NCI-H2227 (cell line): ENCODE data around the gene ADCY9.

Source experiments
- DNase-seq: peaks from one replicate; lab custom pipeline; 2025; ENCODE audit not compliant: unreplicated experiment; lab: John Stamatoyannopoulos, UW

ADCY9 gene

GRCh38 chr16:4008116-4008515 is 108.1 kb downstream of the ADCY9 start:
- no peak for DNase-seq

GRCh38 chr16:4006397-4006999 is 109.7 kb downstream of the ADCY9 start:
- DNase-seq, result no peak

GRCh38 chr16:4005731-4006130 is 110.5 kb downstream of the ADCY9 start:
- no peak for DNase-seq

GRCh38 chr16:4005281-4005680 is 111.0 kb downstream of the ADCY9 start:
- no peak for DNase-seq

GRCh38 chr16:4004206-4004605 is 112.0 kb downstream of the ADCY9 start:
- DNase-seq, result no peak

GRCh38 chr16:4003576-4003975 is 112.7 kb downstream of the ADCY9 start:
- no peak for DNase-seq

GRCh38 chr16:4003166-4003565 is 113.1 kb downstream of the ADCY9 start:
- DNase-seq, result no peak

GRCh38 chr16:4002121-4002520 is 114.1 kb downstream of the ADCY9 start:
- no peak for DNase-seq

GRCh38 chr16:3999479-4000325 is 116.5 kb downstream of the ADCY9 start:
- DNase-seq, result no peak

- no peak for DNase-seq
Observed at GRCh38 chr16:3998793-3999478, 117.3 kb downstream of the ADCY9 start.

GRCh38 chr16:3997231-3997841 is 118.9 kb downstream of the ADCY9 start:
- no peak for DNase-seq

GRCh38 chr16:3995001-3995400 is 121.2 kb downstream of the ADCY9 start:
- DNase-seq, result no peak

- no peak for DNase-seq
Observed at GRCh38 chr16:3993052-3993785, 123.0 kb downstream of the ADCY9 start.

- no peak for DNase-seq
Observed at GRCh38 chr16:3992297-3993051, 123.8 kb downstream of the ADCY9 start.

- DNase-seq, result no peak
Observed at GRCh38 chr16:3988824-3989223, 127.4 kb downstream of the ADCY9 start.

GRCh38 chr16:3988011-3988410 is 128.2 kb downstream of the ADCY9 start:
- no peak for DNase-seq

- no peak for DNase-seq
Observed at GRCh38 chr16:3987231-3987630, 129.0 kb downstream of the ADCY9 start.

- DNase-seq, result no peak
Observed at GRCh38 chr16:3986235-3986544, 130.1 kb downstream of the ADCY9 start.

- no peak for DNase-seq
Observed at GRCh38 chr16:3984111-3985060, 131.9 kb downstream of the ADCY9 start.
